RWPE1 (cell line): ENCODE results near the gene PLCL1.
A peak's percentile ranks its signal among the peaks of the same experiment; 100 is the strongest.

Source experiments
- CTCF ChIA-PET: fragments of 350-600 bp; sonication (Branson Sonifier 250); formaldehyde crosslinking; extraction: SDS; loops from one replicate; lab custom pipeline; 2021; lab: Yijun Ruan, JAX
- POLR2A ChIA-PET: fragments of 400-600 bp; formaldehyde crosslinking; extraction: SDS; loops from one replicate; lab custom pipeline; 2020; ENCODE audit warnings: antibody characterized with exemption; ENCODE audit not compliant: low non-redundant PET; lab: Yijun Ruan, JAX
- DNase-seq: peaks from one replicate; pipeline ENCODE4 v3.0.0; 2012; ENCODE audit warnings: low spot score
- H3K27ac ChIP-seq: fragments of 450-650 bp; 2 replicates; pipeline ENCODE4 v1.5.1; 2017
- TF ChIP-seq, protein P1 (sequence below): fragments of 450-650 bp; conservative IDR thresholded peaks from 2 replicates; pipeline ENCODE4 v1.5.1; 2017; ENCODE audit warnings: low read depth, mild to moderate bottlenecking

PLCL1 gene

DNA sequence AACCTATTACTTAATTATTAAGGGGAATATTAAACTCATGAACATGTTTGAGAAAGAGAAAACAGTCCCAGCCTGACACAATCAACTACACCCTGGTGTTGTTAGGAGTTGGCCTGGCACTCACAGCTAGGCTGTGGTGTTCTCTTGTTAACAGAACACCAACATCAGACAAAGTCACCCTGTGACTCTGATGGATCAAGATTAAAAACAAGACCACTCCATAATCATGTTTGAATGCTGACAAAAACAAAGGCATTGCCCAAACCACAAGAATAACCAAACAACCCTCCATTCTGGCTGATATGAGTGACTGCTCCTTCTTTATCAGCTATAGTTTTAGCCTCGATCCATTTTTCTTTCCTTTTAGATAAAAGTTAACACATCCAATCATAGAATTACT lies 22.3 kb upstream of the PLCL1 start:
- DNase-seq = no peak
- CTCF ChIA-PET = interaction anchor here (0.6 kb wide), 1 partner anchor 1558 kb away, joined by 3 read pairs; no protein-coding TSS in a partner anchor
- POLR2A ChIA-PET = no interaction called here
- TF ChIP-seq, protein P1, sequence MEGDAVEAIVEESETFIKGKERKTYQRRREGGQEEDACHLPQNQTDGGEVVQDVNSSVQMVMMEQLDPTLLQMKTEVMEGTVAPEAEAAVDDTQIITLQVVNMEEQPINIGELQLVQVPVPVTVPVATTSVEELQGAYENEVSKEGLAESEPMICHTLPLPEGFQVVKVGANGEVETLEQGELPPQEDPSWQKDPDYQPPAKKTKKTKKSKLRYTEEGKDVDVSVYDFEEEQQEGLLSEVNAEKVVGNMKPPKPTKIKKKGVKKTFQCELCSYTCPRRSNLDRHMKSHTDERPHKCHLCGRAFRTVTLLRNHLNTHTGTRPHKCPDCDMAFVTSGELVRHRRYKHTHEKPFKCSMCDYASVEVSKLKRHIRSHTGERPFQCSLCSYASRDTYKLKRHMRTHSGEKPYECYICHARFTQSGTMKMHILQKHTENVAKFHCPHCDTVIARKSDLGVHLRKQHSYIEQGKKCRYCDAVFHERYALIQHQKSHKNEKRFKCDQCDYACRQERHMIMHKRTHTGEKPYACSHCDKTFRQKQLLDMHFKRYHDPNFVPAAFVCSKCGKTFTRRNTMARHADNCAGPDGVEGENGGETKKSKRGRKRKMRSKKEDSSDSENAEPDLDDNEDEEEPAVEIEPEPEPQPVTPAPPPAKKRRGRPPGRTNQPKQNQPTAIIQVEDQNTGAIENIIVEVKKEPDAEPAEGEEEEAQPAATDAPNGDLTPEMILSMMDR = no peak
- H3K27ac ChIP-seq = no peak overlapping the region

DNA sequence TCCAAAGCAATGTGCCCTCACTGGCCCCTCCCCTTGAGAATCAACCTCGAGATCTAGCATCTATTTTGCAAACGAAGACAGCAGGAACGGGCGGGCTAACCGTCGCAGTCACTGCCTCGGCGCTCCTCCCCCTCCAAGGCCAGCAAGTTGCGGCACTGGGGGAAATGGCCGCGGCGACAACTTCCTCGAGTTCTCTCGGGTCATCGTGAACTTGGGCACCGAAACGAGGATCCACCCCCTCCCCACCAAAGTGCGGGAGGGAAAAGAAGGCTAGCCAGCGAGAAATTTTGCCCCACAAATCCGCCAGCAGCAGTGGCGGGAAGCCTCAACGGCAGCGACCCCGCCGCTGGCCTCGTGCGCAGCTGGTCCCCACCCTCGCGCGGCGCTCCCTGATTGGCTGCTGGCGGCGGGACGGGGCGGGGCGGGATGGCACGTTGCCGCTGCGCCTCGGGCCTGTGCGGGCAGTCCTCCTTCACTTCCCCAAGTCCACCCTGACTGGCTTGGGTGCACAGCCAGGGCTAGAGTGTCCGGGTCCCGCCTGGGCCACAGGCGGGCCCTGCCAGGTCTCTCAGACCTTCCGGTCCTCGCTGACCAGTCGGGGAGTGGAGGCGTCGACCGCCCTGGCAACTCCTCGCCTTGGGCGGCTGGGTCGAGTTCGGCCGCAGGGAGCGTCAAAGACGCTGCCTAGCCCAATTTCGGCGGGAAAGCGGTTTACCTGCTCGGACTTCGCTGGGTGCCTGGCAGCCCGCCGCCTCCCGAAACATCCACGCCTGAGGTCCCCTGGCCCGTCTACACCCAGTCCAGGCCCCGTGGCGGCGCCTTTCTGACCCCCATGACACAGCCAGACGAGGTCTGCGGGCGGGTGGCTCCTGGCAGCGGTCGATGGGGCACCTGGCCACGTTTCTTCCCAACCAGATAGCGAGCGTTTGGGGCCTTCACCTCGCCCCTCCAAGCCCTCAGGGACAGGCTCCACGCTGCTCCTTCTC lies 19.1 kb upstream of the PLCL1 start, which contains the start of gene BOLL:
Gene BOLL (minus strand): TSS at position 364 of the 986 bp plus-strand sequence. CDS start 3,469 bp downstream, outside the sequence.
- no peak for DNase-seq
- TF ChIP-seq, protein P1 = no peak
- ChIA-PET POLR2A (no interaction called here), CTCF (interaction anchor here (0.7 kb wide), 1 partner anchor 40 kb away, joined by 3 read pairs; no protein-coding TSS in a partner anchor)
- no peak within 1 kb of the TSS for H3K27ac ChIP-seq

DNA sequence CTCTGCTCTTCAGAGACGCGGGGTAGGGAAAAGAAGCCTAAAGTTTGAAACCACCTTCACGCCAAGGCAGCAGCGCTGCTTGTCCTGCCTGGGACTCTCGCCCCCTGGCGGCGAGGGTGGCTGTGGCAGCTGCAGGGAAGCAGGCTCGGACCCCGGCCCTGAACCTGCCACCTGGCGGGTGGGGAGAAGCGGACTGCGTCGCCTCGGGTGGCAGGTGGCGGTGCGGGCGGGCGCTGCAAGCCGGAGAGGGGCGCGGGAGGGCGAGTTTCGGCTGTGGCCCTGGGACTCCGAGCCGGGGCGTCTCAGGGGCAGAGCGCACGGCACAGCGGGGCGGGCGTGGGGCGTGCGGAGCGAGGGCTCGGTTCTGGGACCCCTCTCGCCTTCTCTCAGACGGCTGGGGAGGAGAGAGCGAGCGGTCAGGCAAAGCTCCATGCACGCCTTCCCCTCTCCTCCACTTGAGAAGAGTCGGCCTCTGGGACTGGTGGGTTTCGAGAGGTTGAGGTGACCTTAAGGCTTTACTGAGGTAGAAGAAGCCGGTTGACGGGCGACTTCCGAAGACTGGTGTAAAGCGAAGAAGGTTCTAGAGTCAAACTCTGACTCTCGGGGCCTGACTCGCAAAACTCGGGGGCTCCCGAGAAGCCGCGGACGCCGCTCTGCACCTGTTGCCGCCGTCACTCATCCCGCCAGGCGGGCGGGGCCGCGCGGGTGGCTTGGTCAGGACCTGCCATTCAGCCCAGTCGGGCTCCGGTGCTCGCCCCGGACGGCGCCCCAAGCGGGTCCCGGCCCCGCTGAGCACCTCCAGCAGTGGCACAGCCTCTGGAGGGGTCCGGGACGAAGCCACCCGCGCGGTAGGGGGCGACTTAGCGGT lies 18.1 kb upstream of the PLCL1 start:
- DNase-seq = no peak
- ChIA-PET POLR2A (no interaction called here), CTCF (interaction anchor here (0.6 to 0.7 kb wide), 2 partner anchors 41 to 1386 kb away, joined by 3 to 5 read pairs; no protein-coding TSS in a partner anchor)
- no peak overlapping the region for H3K27ac ChIP-seq
- TF ChIP-seq, protein P1 = peak; percentile 37; the same call in 1 of the 2 replicates

DNA sequence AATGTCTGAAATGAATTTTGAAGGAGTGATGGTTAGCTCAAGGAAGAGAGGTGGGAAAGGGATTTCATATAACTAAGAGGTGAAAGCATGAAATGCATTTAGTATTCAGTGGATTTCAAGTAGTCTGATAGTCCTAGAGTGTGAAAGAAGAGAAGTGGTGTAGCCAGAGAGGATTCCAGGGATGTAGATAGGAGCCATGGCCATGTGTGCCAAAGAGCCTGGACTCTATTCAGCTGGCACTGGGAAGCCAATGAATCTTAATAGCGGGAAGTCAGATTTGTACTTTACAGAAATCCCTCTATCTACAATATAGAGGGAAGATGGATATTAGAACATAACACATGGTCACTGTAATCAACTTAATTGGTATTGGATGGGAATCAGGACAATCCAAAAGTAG lies 10.9 kb upstream of the PLCL1 start:
- no peak overlapping the region for H3K27ac ChIP-seq
- TF ChIP-seq, protein P1 = no peak
- DNase-seq = no peak
- ChIA-PET CTCF (interaction anchor here (0.6 kb wide), 1 partner anchor 36 kb away, joined by 3 read pairs; no protein-coding TSS in a partner anchor), POLR2A (no interaction called here)

DNA sequence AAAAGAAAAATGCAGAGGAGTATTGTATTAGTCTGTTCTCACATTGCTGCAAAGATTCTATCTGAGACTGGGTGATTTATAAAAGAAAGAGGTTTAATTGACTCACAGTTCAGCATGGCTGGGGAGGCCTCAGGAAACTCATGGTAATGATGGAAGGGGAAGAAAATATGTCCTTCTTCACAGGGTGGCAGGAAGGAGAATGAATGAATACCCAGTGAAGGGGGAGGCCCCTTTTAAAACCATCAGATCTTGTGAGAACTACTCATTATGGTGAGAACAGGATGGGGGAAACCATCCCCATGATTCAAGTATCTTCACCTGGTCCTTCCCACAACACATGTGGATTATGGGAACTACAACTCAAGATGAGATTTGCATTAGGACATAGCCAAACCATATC lies 9.1 kb upstream of the PLCL1 start:
- TF ChIP-seq, protein P1 = no peak
- ChIA-PET CTCF (no interaction called here), POLR2A (no interaction called here)

DNA sequence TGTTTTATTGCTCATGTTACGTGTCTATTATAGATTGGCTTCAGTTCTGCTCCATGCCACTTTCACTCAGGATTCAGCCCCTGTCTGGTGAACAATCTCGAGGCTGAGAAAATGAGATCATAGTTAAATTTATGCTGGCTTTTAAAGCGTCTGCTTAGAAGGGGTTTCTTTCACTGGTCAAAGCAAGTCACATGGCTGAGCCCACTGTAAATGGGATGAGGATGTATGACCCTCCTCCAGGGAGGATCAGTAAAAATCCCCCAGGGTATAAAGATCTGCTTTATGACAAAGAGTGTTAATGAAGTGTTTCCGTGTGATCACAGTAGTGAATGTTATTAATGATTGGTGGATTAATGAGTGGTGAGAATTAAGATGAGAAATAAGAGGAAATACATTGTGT lies 6.2 kb upstream of the PLCL1 start:
- ChIA-PET POLR2A (no interaction called here), CTCF (no interaction called here)
- no peak overlapping the region for H3K27ac ChIP-seq
- TF ChIP-seq, protein P1 = no peak
- DNase-seq = no peak

More for the DNA sequence above, 9.1 kb upstream of the PLCL1 start:
- DNase-seq = no peak
- H3K27ac ChIP-seq = no peak overlapping the region
